Stomach (tissue), 9 donors: ENCODE measurements around the gene ADGRD1. TPM values are rescaled to one million over a fixed set of nuclear protein-coding genes. Genes with fewer than 3 reads are reported as not detected.
A peak's percentile ranks its signal among the peaks of the same experiment; 100 is the strongest.

Source experiments
- DNase-seq, 2 donors: peaks; one replicate each; pipeline versions ENCODE4 v3.0.0 to v3.0.0-alpha.2; 2013 to 2019
- H3K27ac ChIP-seq, 5 donors: fragments of 200-600 bp in 4 of 5; sonication (generic) in 4 of 5; one replicate each; pipeline ENCODE4 v1.5.1; 2013 to 2019; ENCODE audit warnings: mild to moderate bottlenecking in 1 of 5, moderate library complexity in 1 of 5
- H3K27me3 ChIP-seq, 3 donors: fragments of 200-600 bp; sonication (generic); one replicate each; pipeline ENCODE4 v1.5.1; 2017 to 2019; ENCODE audit warnings: mixed run types in 1 of 3
- H3K36me3 ChIP-seq, 4 donors: fragments of 200-600 bp; sonication (generic); 1 replicate in 3 of 4; 2 replicates in 1 of 4; pipeline ENCODE4 v1.5.1; 2016 to 2019
- H3K4me1 ChIP-seq, 4 donors: fragments of 200-600 bp; sonication (generic); one replicate each; pipeline ENCODE4 v1.5.1; 2016 to 2019
- H3K4me3 ChIP-seq, 4 donors: fragments of 200-600 bp; sonication (generic) in 3 of 4; one replicate each; pipeline ENCODE4 v1.5.1; 2016 to 2019; ENCODE audit warnings: mild to moderate bottlenecking in 1 of 4
- H3K9me3 ChIP-seq, 4 donors: fragments of 200-600 bp; sonication (generic); one replicate each; pipeline ENCODE4 v1.5.1; 2016 to 2019
- CTCF ChIP-seq, 7 experiments: fragments of 450-650 bp in 4 of 7; fragments of 200-600 bp in 3 of 7; sonication (generic) in 3 of 7; IDR thresholded peaks; one replicate each; pipeline ENCODE4 v1.5.1; 2016 to 2019; ENCODE audit warnings: antibody characterized with exemption in 7 of 7, control low read depth in 2 of 7, mild to moderate bottlenecking in 1 of 7
- EP300 ChIP-seq: sonication (generic); formaldehyde crosslinking; IDR thresholded peaks from one replicate; pipeline ENCODE4 v1.6.1; 2017; ENCODE audit warnings: antibody characterized with exemption
- POLR2A ChIP-seq, 4 donors: fragments of 450-650 bp; IDR thresholded peaks; one replicate each; pipeline ENCODE4 v1.6.1; 2016; ENCODE audit warnings: antibody characterized with exemption in 4 of 4, control low read depth in 2 of 4, mild to moderate bottlenecking in 1 of 4, moderate library complexity in 1 of 4
- POLR2AphosphoS5 ChIP-seq, 3 donors: sonication (generic); formaldehyde crosslinking; IDR thresholded peaks; one replicate each; pipeline ENCODE4 v1.6.1; 2016; ENCODE audit warnings: antibody characterized with exemption in 3 of 3
- WGBS, 5 donors: extraction: QIAGEN DNeasy Blood & Tissue Kit in 3 of 5; methylation state at CpG; one replicate each; pipeline versions ENCODE4 v1.1.5 to v1.1.7; 2013 to 2018; 5-methylcytosine and 5-hydroxymethylcytosine counted together
- intact Hi-C: fragments of 100-400 bp; cut with DNase I; formaldehyde crosslinking; loops from one replicate; pipeline ENCODE4 v1.15.1; 2023; ENCODE audit warnings: low total_unique reads
- polyA plus RNA-seq, 3 donors: library from polyadenylated mRNA; stranded (reverse); fragments of 200-250 nt; gene quantifications; one replicate each; pipeline ENCODE4 v1.2.3, GENCODE V29; 2013
- total RNA-seq, 5 donors: library from RNA; depleted of rRNA; stranded (reverse); fragments of >200 nt; gene quantifications; one replicate each; pipeline versions ENCODE4 v1.1.0 to v1.2.3, GENCODE V29; 2014 to 2016
- donor health status: healthy with polysubstance abuse.
- donor health status: Bipolar disorder and iron deficiency.
- donor health status: healthy.

ADGRD1 gene
- total and polyA plus RNA-seq, 8 donors = 3.7 to 43.8 (median 15.4) TPM

DNA sequence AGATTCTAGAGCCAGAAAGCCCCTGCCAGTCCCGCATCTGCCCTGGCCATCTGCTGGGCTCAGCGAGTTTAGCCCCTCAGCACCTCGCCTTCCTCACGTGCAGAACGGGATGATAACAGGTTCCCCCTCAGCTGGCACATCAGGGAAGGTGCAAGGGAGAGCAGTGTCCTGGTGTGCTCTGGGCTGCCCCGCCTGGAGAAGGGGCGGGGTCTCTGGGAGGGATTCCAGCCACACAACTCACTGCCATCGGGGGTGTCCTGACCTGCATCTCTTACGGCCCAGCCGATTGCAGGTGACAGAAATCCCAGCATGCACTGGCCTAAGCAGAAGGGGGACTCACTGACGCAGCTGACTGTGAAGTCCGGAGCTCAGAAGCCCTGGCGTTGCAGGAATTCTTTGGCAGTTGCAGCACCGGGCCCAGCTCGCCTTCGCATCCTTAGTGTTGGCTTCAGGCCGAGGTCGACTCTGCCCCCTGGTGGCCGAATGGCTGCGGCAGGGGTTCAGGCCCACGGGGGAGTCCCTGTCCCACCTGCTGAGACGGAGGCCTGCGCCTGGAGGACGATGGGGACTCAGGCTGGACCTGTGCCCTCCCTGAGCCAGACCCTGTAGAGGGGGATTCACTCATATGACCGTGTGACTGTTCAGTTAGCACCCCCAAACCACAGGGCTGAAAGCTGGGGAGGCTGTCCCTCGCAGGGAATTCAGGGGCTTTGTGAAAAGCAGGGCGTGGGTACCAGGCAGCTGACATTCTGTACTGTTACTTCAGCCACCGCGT lies 178.6 kb downstream of the ADGRD1 start:
- peak; percentile 64 to 89 for DNase-seq
- H3K4me1 ChIP-seq = peaks cover 5 to 17% (median 11%) of the 10 kb centered on the region in 4 donors
- no peak for TF ChIP-seq POLR2A (IDR thresholded peaks at IDR 0.05)
- TF ChIP-seq POLR2AphosphoS5 (IDR thresholded peaks at IDR 0.05) = peak in 2 of 3 donors; percentile 17 to 32
- no peak for TF ChIP-seq EP300
- peak in 5 of 7 experiments; percentile 53 to 78 (median 70) for TF ChIP-seq CTCF (IDR thresholded peaks at IDR 0.05)
- 23 to 29% (median 27%) methylated on average over 23 to 29 of the region's 29 CpGs for WGBS, 5 donors
- intact Hi-C loops = loop anchor here (10.0 kb wide), 1 partner anchor 218 kb away; no protein-coding TSS in a partner anchor
- H3K27me3 ChIP-seq = no peaks in the 10 kb centered on the region
- H3K36me3 ChIP-seq = peaks cover 0 to 20% (median 0%) of the 10 kb centered on the region in 4 donors
- no peaks in the 10 kb centered on the region for H3K9me3 ChIP-seq
- no peak overlapping the region for H3K4me3 ChIP-seq
- peak overlapping the region in 1 of 5 donors; percentile 70 for H3K27ac ChIP-seq

DNA sequence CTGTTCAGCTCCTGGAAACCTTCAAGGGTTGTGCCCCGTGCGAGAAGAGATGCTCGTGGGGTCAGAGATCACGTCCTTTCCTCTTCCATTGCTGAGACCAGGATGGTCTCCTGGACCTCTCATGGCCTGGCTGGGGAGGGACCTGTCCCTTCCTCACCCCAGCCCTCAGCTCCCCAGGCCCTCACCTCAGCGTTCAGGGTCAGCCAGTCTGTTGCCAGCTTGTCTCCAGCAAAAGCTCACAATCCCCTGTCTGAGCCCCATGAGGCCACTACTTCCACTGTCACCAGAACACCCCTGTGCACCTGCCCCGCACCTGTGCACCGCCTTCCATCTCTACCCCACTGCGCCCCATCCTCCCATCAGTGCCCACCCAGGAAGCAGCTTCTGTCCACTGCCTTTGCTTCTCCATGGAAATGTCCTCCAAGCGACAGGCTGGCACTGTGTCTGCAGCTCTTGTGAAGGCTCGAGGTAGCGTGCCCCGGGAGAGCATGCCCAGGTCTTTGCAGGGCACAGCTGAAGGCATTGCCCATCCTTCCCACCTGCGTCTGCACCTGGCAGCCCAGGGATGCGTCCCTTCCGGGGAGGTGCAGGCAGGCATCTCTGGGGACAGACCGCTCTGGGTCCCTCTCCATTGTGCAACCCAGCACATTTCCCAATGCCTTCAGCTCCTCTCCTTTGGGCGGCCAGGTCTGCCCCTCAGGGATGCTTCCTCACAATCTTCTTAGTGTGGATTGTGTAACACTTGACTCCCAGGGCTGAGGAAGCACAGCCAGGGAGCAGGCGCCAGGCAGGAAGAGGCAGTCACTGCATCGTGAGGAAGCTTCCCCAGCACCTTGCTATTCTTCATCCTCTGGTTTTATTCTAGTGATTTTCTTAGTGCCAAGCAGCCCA lies 179.6 kb downstream of the ADGRD1 start:
- intact Hi-C loops = loop anchor here (10.0 kb wide), 1 partner anchor 218 kb away; no protein-coding TSS in a partner anchor
- WGBS, 5 donors = 71 to 86% (median 75%) methylated on average over 13 to 19 of the region's 19 CpGs
- no peak for DNase-seq

GRCh38 chr12:131133994-131134393 lies 180.3 kb downstream of the ADGRD1 start:
- H3K27me3 ChIP-seq = no peaks in the 10 kb centered on the region
- TF ChIP-seq CTCF (IDR thresholded peaks at IDR 0.05) = no peak
- TF ChIP-seq POLR2AphosphoS5 (IDR thresholded peaks at IDR 0.05) = no peak
- TF ChIP-seq EP300 = no peak
- no peak for TF ChIP-seq POLR2A (IDR thresholded peaks at IDR 0.05)
- H3K4me1 ChIP-seq = peaks cover 5 to 17% (median 11%) of the 10 kb centered on the region in 4 donors
- no peak overlapping the region for H3K27ac ChIP-seq
- no peak for DNase-seq
- 40 to 67% (median 59%) methylated on average over 5 of the region's 5 CpGs for WGBS, 5 donors
- intact Hi-C loops = loop anchor here (10.0 kb wide), 1 partner anchor 219 kb away; no protein-coding TSS in a partner anchor
- H3K36me3 ChIP-seq = peaks cover 0 to 26% (median 0%) of the 10 kb centered on the region in 4 donors
- H3K9me3 ChIP-seq = no peaks in the 10 kb centered on the region
- H3K4me3 ChIP-seq = no peak overlapping the region

More for the DNA sequence above, 179.6 kb downstream of the ADGRD1 start:
- Histone ChIP-seq H3K36me3 (peaks cover 0 to 20% (median 0%) of the 10 kb centered on the region in 4 donors), H3K4me3 (no peak overlapping the region), H3K9me3 (no peaks in the 10 kb centered on the region), H3K4me1 (peaks cover 5 to 17% (median 11%) of the 10 kb centered on the region in 4 donors), H3K27me3 (no peaks in the 10 kb centered on the region), H3K27ac (peak overlapping the region in 1 of 5 donors; percentile 70)
- no peak for TF ChIP-seq POLR2A (IDR thresholded peaks at IDR 0.05)
- no peak for TF ChIP-seq CTCF (IDR thresholded peaks at IDR 0.05)
- TF ChIP-seq EP300 = no peak
- no peak for TF ChIP-seq POLR2AphosphoS5 (IDR thresholded peaks at IDR 0.05)
